Psoas muscle (tissue), 8 donors: ENCODE results near the gene OPTC. TPM values are rescaled to one million over a fixed set of nuclear protein-coding genes. Genes with fewer than 3 reads are reported as not detected.
"Not testable (repeated sequence)": the region's sequence is repeated elsewhere in the genome, so short reads cannot be mapped to it uniquely, and the experiment has no call there.

ENCODE experiments used
- ATAC-seq, 4 donors: fragments of 200-7000 bp; cut with Tn5 transposase; one replicate each; pipeline ENCODE4 v1.9.1; 2020; ENCODE audit warnings: moderate library complexity in 3 of 4, mild to moderate bottlenecking in 2 of 4
- DNase-seq, 2 donors: peaks; one replicate each; pipeline ENCODE4 v3.0.0-alpha.2; 2020
- H3K27ac ChIP-seq: fragments of 200-600 bp; one replicate; pipeline ENCODE4 v1.8.0; 2022
- H3K27me3 ChIP-seq, 3 donors: fragments of 200-600 bp in 1 of 3; one replicate each; pipeline versions ENCODE4 v1.6.1 to v1.8.0; 2013 to 2022; ENCODE audit warnings: low read length in 2 of 3, mild to moderate bottlenecking in 2 of 3, moderate library complexity in 1 of 3; ENCODE audit not compliant: insufficient read depth in 3 of 3
- H3K36me3 ChIP-seq, 2 donors: fragments of 200-600 bp in 1 of 2; one replicate each; pipeline versions ENCODE4 v1.6.1 to v1.8.0; 2013 to 2022; ENCODE audit warnings: low read depth in 1 of 2, mild to moderate bottlenecking in 1 of 2, moderate library complexity in 1 of 2; ENCODE audit not compliant: insufficient read depth in 1 of 2
- H3K4me1 ChIP-seq: fragments of 200-600 bp; one replicate; pipeline ENCODE4 v1.8.0; 2022
- H3K4me3 ChIP-seq: fragments of 200-600 bp; one replicate; pipeline ENCODE4 v1.8.0; 2022; ENCODE audit warnings: mild to moderate bottlenecking
- H3K9me3 ChIP-seq: fragments of 200-600 bp; one replicate; pipeline ENCODE4 v1.8.0; 2022
- WGBS, 3 donors: extraction: QIAGEN DNeasy Blood & Tissue Kit; methylation state at CpG; one replicate each; pipeline versions ENCODE4 v1.1.6 to v1.1.7; 2013; 5-methylcytosine and 5-hydroxymethylcytosine counted together
- intact Hi-C, 2 donors: fragments of 100-400 bp; cut with DNase I; formaldehyde crosslinking; loops; one replicate each; pipeline versions ENCODE4 v1.11.0 to v1.14.2; 2022
- polyA plus RNA-seq, 3 donors: library from polyadenylated mRNA; stranded (reverse); fragments of 200-250 nt; gene quantifications; one replicate each; pipeline ENCODE4 v1.2.3, GENCODE V29; 2013
- total RNA-seq, 4 donors: library from RNA; stranded (reverse); fragmentation: NEBNext Ultra II Directional in 2 of 4; extraction: Animal tissue kit (Norgen Biotek cat#: 25700) in 2 of 4; gene quantifications; one replicate each; pipeline versions ENCODE4 v1.2.1 to v1.2.4, GENCODE V29; 2021 to 2023
- TF ChIP-seq, protein P1 (sequence below): fragments of 200-600 bp; IDR thresholded peaks from one replicate; pipeline ENCODE4 v1.8.0; 2022; ENCODE audit warnings: antibody characterized with exemption
- donor health status: healthy with polysubstance abuse.
- donor health status: DM: no; HTN: no; CAD: no; lungs with moderate emphysema.
- donor health status: Bipolar disorder and iron deficiency.
- donor health status: healthy.
- donor health status: DM: yes; HTN: yes; CAD: no.
- donor health status: DM: no; HTN: no; CAD: no.
- donor health status: DM: no; HTN: no; CAD: no.
- donor health status: DM: yes; HTN: yes; CAD: no.

OPTC gene
- total and polyA plus RNA-seq, 7 donors: not detected

GRCh38 chr1:203464226-203464625 lies 29.7 kb upstream of the OPTC start:
- DNase-seq (no peak), ATAC-seq (no peak)
- WGBS, 3 donors: 65 to 83% (median 79%) methylated on average over 5 of the region's 5 CpGs
- Histone ChIP-seq H3K4me1 (peaks cover 26% of the 10 kb centered on the region), H3K4me3 (no peak overlapping the region), H3K36me3 (no peaks in the 10 kb centered on the region), H3K9me3 (no peaks in the 10 kb centered on the region), H3K27me3 (peaks cover 0 to 3% (median 0%) of the 10 kb centered on the region in 3 donors), H3K27ac (no peak overlapping the region)
- intact Hi-C loops: no loop called here
- TF ChIP-seq, protein P1, sequence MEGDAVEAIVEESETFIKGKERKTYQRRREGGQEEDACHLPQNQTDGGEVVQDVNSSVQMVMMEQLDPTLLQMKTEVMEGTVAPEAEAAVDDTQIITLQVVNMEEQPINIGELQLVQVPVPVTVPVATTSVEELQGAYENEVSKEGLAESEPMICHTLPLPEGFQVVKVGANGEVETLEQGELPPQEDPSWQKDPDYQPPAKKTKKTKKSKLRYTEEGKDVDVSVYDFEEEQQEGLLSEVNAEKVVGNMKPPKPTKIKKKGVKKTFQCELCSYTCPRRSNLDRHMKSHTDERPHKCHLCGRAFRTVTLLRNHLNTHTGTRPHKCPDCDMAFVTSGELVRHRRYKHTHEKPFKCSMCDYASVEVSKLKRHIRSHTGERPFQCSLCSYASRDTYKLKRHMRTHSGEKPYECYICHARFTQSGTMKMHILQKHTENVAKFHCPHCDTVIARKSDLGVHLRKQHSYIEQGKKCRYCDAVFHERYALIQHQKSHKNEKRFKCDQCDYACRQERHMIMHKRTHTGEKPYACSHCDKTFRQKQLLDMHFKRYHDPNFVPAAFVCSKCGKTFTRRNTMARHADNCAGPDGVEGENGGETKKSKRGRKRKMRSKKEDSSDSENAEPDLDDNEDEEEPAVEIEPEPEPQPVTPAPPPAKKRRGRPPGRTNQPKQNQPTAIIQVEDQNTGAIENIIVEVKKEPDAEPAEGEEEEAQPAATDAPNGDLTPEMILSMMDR: no peak

DNA sequence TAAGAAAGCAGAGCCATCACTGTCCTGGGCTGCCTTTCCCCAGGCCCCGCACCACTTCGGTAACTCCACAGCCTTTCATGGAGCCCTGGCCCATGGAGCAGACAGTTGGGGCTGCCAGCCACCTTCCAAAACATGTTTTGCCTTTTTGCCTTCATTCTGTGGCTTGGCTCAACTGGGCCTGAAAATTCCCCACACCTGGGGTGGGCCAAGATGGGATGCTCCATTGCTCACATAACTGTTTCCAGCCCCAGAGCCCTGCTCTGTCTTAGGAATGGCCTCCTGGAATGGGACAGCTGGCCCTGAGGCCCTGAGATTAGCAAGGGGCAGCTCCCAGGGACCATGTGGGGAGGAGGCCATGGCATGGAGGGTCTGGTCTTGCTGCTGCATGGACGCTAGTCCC lies 29.2 kb upstream of the OPTC start:
- DNase-seq (no peak), ATAC-seq (peak in 1 of 4 donors; percentile 4)
- H3K9me3 ChIP-seq: no peaks in the 10 kb centered on the region
- no peaks in the 10 kb centered on the region for H3K36me3 ChIP-seq
- no peak overlapping the region for H3K4me3 ChIP-seq
- WGBS, 3 donors: 96 to 98% (median 97%) methylated on average over 3 of the region's 3 CpGs
- intact Hi-C loops: no loop called here
- H3K4me1 ChIP-seq: peaks cover 26% of the 10 kb centered on the region
- TF ChIP-seq, protein P1: no peak
- H3K27ac ChIP-seq: no peak overlapping the region
- peaks cover 0 to 3% (median 0%) of the 10 kb centered on the region in 3 donors for H3K27me3 ChIP-seq

GRCh38 chr1:203465146-203465798 lies 28.7 kb upstream of the OPTC start:
- Histone ChIP-seq H3K9me3 (no peaks in the 10 kb centered on the region), H3K4me1 (peaks cover 26% of the 10 kb centered on the region), H3K27me3 (peaks cover 0 to 3% (median 0%) of the 10 kb centered on the region in 3 donors), H3K27ac (peak overlapping the region; percentile 47), H3K4me3 (no peak overlapping the region), H3K36me3 (no peaks in the 10 kb centered on the region)
- ATAC-seq: peak in 3 of 4 donors; percentile 14 to 70 (median 56)
- TF ChIP-seq, protein P1: no peak
- DNase-seq: no peak
- WGBS, 3 donors: 56 to 78% (median 66%) methylated on average over 11 of the region's 11 CpGs
- intact Hi-C loops: no loop called here

- intact Hi-C loops: no loop called here
- 35 to 43% (median 42%) methylated on average over 7 of the region's 7 CpGs for WGBS, 3 donors
- ATAC-seq: peak in 3 of 4 donors; percentile 23 to 46 (median 35)
Measured at GRCh38 chr1:203465948-203466347, 28.0 kb upstream of the OPTC start.

DNA sequence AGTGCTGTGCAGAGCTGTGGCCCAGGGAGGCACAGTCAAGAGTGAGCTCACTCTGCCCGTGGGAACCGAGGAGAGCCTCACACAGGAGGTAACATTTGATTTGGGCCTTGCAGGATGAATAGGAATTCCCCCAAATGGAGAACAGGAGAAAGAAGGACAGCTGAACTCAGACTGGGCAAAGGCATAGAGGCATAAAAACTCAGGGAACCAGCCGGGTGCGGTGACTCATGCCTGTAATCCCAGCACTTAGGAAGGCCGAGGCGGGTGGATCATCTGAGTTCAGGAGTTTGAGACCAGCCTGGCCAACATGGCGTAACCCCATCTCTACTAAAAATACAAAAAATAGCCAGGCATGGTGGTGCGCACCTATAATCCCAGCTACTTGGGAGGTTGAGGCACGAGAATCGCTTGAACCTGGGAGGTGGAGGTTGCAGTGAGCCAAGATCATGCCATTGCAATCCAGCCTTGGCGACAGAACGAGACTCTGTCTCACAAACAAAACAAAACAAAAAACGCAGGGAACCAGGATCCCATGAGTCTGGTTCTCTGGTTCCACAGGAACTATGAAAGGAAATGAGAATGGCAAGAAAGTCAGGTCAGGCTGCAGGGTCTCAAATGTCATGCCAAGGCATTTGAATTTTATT lies 26.9 kb upstream of the OPTC start:
- intact Hi-C loops, H3K9me3 ChIP-seq, H3K4me3 ChIP-seq, DNase-seq, H3K36me3 ChIP-seq, H3K27me3 ChIP-seq: not testable (repeated sequence)
- Histone ChIP-seq H3K4me1 (peaks cover 26% of the 10 kb centered on the region), H3K27ac (peak overlapping the region; percentile 63)
- WGBS, 3 donors: 58 to 76% (median 64%) methylated on average over 13 of the region's 13 CpGs
- peak in 3 of 4 donors; percentile 37 to 51 (median 44) for ATAC-seq

More at GRCh38 chr1:203465948-203466347, 28.0 kb upstream of the OPTC start:
- H3K4me1 ChIP-seq: peaks cover 26% of the 10 kb centered on the region
- H3K4me3 ChIP-seq: no peak overlapping the region
- DNase-seq: peak; percentile 58 to 74
- H3K36me3 ChIP-seq: no peaks in the 10 kb centered on the region
- H3K9me3 ChIP-seq: no peaks in the 10 kb centered on the region
- TF ChIP-seq, protein P1: no peak
- peaks cover 0 to 2% (median 0%) of the 10 kb centered on the region in 3 donors for H3K27me3 ChIP-seq
- peak overlapping the region; percentile 47 for H3K27ac ChIP-seq
